GM12874 (cell line): ENCODE results near the gene ABCB4.

Experiments
- TF ChIP-seq, protein P1 (sequence below): IDR thresholded peaks from 2 replicates; pipeline ENCODE4 v1.5.1; 2011; ENCODE audit warnings: low read depth, mild to moderate bottlenecking, control low read depth, low read length, moderate library complexity; ENCODE audit not compliant: insufficient read depth

The ABCB4 gene

GRCh38 chr7:87456247-87456646 is 19.2 kb downstream of the ABCB4 start:
- TF ChIP-seq, protein P1, sequence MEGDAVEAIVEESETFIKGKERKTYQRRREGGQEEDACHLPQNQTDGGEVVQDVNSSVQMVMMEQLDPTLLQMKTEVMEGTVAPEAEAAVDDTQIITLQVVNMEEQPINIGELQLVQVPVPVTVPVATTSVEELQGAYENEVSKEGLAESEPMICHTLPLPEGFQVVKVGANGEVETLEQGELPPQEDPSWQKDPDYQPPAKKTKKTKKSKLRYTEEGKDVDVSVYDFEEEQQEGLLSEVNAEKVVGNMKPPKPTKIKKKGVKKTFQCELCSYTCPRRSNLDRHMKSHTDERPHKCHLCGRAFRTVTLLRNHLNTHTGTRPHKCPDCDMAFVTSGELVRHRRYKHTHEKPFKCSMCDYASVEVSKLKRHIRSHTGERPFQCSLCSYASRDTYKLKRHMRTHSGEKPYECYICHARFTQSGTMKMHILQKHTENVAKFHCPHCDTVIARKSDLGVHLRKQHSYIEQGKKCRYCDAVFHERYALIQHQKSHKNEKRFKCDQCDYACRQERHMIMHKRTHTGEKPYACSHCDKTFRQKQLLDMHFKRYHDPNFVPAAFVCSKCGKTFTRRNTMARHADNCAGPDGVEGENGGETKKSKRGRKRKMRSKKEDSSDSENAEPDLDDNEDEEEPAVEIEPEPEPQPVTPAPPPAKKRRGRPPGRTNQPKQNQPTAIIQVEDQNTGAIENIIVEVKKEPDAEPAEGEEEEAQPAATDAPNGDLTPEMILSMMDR = no peak

GRCh38 chr7:87452279-87452678 is 23.2 kb downstream of the ABCB4 start:
- TF ChIP-seq, protein P1 = no peak

- TF ChIP-seq, protein P1 = no peak
These were observed 24.3 kb downstream of the ABCB4 start for GRCh38 chr7:87451187-87451586.

DNA sequence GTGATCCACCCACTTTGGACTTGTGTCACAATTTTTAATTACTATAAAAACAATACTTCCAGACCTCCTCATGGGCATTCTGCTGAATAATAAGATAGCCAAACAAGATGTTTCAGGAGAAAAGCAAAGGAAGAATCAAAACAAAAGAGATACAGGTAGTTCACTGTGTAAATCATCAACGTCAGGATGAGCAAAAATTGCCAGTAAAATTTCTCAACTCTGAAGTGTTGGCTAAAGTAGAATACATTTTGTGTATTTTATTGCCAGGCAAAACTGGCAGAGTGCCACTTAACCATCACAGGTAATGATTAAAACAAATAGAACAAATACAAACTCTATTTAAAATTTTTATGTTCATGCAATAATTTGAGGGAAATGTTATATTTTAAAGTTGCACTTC is 24.8 kb downstream of the ABCB4 start:
- TF ChIP-seq, protein P1 = no peak

- TF ChIP-seq, protein P1 = no peak
These were observed 27.1 kb downstream of the ABCB4 start for GRCh38 chr7:87448388-87448787.

GRCh38 chr7:87447116-87447635 is 28.3 kb downstream of the ABCB4 start:
- TF ChIP-seq, protein P1 = no peak

- TF ChIP-seq, protein P1 = no peak
These were observed 29.6 kb downstream of the ABCB4 start for GRCh38 chr7:87445897-87446296.
